Lower leg skin (tissue), 4 donors: ENCODE measurements around the gene SRCIN1. TPM values are rescaled to one million over a fixed set of nuclear protein-coding genes. Genes with fewer than 3 reads are reported as not detected.
"Not testable (repeated sequence)": the region's sequence is repeated elsewhere in the genome, so short reads cannot be mapped to it uniquely, and the experiment has no call there.

Experiments
- DNase-seq, 2 donors: peaks; one replicate each; pipeline ENCODE4 v3.0.0-alpha.2; 2019; ENCODE audit warnings: low spot score in 2 of 2
- H3K4me3 ChIP-seq: fragments of 200-600 bp; sonication (generic); 2 replicates; pipeline ENCODE4 v1.5.1; 2017; ENCODE audit warnings: mild to moderate bottlenecking, low read depth; ENCODE audit not compliant: poor library complexity, severe bottlenecking
- POLR2A ChIP-seq, 2 donors: fragments of 450-650 bp; IDR thresholded peaks; one replicate each; pipeline ENCODE4 v1.6.1; 2016 to 2017; ENCODE audit warnings: antibody characterized with exemption in 2 of 2, mild to moderate bottlenecking in 1 of 2, moderate library complexity in 1 of 2
- WGBS, 2 donors: methylation state at CpG; one replicate each; pipeline ENCODE4 v1.1.5; 2018; 5-methylcytosine and 5-hydroxymethylcytosine counted together
- intact Hi-C: fragments of 100-400 bp; cut with DNase I; formaldehyde crosslinking; loops from one replicate; pipeline ENCODE4 v1.15.0; 2023; ENCODE audit warnings: low total_unique reads
- total RNA-seq, 4 donors: library from RNA; depleted of rRNA; stranded (reverse); fragments of >200 nt; gene quantifications; one replicate each; pipeline ENCODE4 v1.1.0, GENCODE V29; 2016
- TF ChIP-seq, protein P1 (sequence below), 3 donors: fragments of 450-650 bp; IDR thresholded peaks; one replicate each; pipeline ENCODE4 v1.5.1; 2016; ENCODE audit warnings: antibody characterized with exemption in 3 of 3, mild to moderate bottlenecking in 3 of 3, moderate library complexity in 2 of 3

Gene SRCIN1
- total RNA-seq, 4 donors from 2014 or later, result 12.0 to 20.2 (median 15.6) TPM

DNA sequence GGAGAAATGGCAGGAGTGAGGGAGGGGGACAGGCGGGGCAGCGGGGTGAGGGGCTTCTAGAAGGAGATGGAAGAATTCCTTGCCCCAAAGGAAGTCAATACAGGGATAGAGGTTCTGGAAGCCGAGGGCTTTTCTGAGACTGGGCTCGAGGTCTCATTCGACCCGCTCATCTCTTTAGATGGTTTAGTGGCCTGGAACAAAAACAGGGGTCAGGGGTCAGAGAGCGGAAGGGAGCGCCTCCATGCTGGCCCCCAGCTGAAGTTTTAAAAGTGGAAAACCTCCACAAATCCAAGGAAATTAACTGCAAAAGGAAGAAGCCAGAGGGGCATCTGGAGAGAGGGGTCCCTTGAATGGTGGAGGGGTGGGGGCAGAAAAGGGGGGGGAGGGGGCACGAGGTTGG, 72.5 kb downstream of the SRCIN1 start:
- no peak overlapping the region for H3K4me3 ChIP-seq
- WGBS, 2 donors, result 54 to 58% methylated on average over 9 of the region's 9 CpGs
- intact Hi-C loops, result no loop called here
- TF ChIP-seq, protein P1, sequence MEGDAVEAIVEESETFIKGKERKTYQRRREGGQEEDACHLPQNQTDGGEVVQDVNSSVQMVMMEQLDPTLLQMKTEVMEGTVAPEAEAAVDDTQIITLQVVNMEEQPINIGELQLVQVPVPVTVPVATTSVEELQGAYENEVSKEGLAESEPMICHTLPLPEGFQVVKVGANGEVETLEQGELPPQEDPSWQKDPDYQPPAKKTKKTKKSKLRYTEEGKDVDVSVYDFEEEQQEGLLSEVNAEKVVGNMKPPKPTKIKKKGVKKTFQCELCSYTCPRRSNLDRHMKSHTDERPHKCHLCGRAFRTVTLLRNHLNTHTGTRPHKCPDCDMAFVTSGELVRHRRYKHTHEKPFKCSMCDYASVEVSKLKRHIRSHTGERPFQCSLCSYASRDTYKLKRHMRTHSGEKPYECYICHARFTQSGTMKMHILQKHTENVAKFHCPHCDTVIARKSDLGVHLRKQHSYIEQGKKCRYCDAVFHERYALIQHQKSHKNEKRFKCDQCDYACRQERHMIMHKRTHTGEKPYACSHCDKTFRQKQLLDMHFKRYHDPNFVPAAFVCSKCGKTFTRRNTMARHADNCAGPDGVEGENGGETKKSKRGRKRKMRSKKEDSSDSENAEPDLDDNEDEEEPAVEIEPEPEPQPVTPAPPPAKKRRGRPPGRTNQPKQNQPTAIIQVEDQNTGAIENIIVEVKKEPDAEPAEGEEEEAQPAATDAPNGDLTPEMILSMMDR (IDR thresholded peaks at IDR 0.05), result no peak
- no peak for TF ChIP-seq POLR2A (IDR thresholded peaks at IDR 0.05)
- no peak for DNase-seq

DNA sequence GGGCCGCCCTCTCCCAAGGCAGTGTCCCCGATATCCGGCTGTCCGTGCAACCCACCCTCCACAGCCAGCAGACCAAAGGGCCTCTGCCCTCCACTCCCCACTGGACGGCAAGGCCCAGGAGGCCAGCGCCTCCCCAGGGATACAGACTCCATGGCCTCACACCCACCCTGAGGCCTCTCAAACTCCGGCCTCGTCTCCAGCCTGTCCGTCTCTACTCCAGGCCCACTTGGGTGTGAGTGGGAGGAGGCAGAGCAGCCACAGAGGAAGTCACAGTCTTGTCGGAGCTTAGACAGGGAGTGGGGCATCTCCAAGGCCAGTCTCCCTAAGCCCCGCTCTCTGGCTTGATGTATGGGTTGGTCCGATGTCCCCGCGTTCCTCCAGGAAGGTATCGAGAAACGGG, 73.3 kb downstream of the SRCIN1 start:
- DNase-seq, result no peak
- WGBS, 2 donors, result 84 to 85% methylated on average over 16 of the region's 16 CpGs
- intact Hi-C loops, result no loop called here
- TF ChIP-seq, protein P1 (IDR thresholded peaks at IDR 0.05), result no peak
- TF ChIP-seq POLR2A (IDR thresholded peaks at IDR 0.05), result no peak
- H3K4me3 ChIP-seq, result no peak overlapping the region

DNA sequence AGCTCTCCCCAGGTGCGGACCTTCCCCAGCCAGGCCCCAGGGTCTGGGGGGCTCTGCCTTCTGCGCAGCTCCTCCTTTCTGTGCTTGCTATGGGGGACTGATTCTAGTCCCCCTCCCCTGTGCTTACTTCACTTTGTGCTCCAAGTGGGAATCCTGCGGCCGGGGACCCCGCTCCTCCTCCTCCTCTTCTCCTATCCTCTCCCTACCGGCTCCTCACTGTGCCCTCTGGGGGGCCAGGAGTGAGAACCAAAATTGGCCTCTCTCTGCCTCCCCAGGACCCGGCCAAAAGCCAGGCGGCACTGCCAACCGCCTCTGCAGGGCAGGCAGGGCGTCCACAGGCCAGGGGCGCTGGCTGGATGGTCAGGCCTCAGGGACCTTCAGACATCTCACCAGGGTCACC, 74.0 kb downstream of the SRCIN1 start:
- H3K4me3 ChIP-seq, intact Hi-C loops, DNase-seq: not testable (repeated sequence)
- WGBS, 2 donors, result 71 to 75% methylated on average over 11 of the region's 11 CpGs

DNA sequence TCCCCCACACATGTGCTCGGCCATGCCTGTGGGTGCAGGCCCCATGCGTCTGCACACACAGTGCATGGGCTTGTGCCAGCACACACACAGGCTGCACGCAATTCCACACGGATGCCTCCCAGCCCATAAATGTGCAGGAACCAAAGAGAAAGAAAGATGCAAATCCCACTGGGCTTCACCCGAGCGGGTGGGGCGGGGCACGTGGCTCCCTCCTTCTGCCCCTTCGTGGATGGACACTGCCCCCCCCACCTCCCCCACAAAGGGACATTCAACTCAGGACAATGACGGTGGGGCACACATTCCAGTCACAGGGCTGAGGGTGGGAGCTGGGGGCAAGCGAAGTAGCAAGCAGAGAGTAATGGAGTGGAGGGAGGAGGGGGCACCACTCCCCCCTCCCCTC, 74.9 kb downstream of the SRCIN1 start:
- DNase-seq, intact Hi-C loops, H3K4me3 ChIP-seq: not testable (repeated sequence)
- 15 to 24% methylated on average over 9 to 11 of the region's 11 CpGs for WGBS, 2 donors

DNA sequence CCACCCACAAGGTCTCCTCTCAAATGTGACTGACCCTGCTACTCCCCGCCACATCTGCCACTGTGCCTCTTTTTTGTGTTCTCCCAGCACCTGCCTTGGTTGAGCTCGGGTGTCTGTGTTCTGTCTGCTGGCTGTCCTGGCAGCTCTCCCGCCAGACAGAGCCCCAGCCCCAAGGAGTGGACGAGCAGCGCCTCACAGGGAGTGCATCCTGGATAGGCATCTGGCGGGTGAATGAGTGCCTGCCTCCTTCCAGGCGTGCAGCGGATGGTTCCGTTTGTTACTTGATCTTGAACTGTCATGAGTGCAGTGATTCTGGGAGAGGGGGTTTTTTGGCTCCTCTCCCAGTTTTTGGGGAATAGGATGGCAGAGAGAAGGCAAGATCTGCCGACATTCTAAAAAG, 77.6 kb downstream of the SRCIN1 start:
- WGBS, 2 donors, result 17 to 26% methylated on average over 10 of the region's 10 CpGs
- intact Hi-C loops, DNase-seq, H3K4me3 ChIP-seq: not testable (repeated sequence)

DNA sequence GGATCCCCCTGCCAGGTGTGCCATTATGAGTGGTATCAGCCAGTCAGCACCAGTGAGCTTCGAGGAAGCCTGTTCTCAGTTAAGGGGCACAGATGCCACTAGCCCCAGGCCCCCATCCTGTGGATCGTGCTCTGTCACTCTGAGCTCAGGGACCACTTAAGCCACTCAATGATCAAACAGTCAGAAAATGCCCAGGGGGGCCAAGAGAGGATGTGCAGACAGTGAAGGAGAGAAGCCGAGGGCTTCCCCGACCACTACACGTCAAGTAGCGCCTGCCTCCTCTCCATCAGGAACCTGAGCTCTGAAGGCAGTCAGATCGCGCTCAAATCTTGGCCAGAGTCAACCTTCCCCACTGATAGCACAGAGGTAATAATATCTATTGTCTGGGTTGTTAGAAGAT, 79.2 kb downstream of the SRCIN1 start:
- 50 to 57% methylated on average over 8 of the region's 8 CpGs for WGBS, 2 donors

DNA sequence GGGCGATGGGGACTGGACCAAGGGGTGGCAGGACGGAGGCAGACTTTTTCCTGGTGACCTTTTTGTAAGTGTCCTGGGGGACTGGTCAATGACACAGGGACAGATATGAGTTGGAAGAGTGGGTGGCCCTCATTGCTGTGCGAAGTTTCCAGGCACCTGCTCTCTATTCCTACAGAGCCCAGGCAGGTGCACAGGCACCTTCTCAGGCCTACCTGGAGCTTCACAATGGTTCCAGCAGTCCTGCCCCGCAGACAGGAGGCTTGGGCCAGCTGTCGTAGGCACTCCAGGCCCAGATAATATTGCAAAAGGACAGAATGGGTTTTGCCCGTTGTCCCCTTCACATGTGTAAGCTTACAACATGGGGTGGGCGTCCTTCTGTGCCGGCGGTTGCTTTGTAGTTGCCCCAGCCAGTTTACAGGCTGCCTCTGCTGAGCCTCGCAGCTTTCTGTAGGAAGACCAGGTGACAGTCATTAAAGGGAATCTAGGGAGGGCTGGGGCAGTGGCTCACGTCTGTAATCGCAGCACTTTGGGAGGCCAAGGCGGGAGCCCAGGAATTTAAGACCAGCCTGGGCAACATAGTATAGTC, 93.2 kb downstream of the SRCIN1 start:
- intact Hi-C loops, result loop anchor here (10.0 kb wide), 1 partner anchor 152 kb away; no protein-coding TSS in a partner anchor
- WGBS, 2 donors, result 80 to 82% methylated on average over 12 to 13 of the region's 13 CpGs

More for the DNA sequence above, 79.2 kb downstream of the SRCIN1 start:
- intact Hi-C loops, DNase-seq, H3K4me3 ChIP-seq: not testable (repeated sequence)

More for the DNA sequence above, 93.2 kb downstream of the SRCIN1 start:
- no peak for DNase-seq
- no peak overlapping the region for H3K4me3 ChIP-seq
- TF ChIP-seq, protein P1 (IDR thresholded peaks at IDR 0.05), result no peak
- TF ChIP-seq POLR2A (IDR thresholded peaks at IDR 0.05), result no peak
